ENCODE measurements around the gene ZNF133.
"Not testable (repeated sequence)": the region's sequence is repeated elsewhere in the genome, so short reads cannot be mapped to it uniquely, and the experiment has no call there.

The ZNF133 gene

GRCh38 chr20:18287915-18288748 lies at the start of gene ZNF133:
Gene ZNF133, plus strand, starts transcription at chr20:18288527. Its CDS starts 17,160 bp downstream, at chr20:18305687.
- peak; percentile 97 for DNase-seq

GRCh38 chr20:18240997-18241396 lies 47.3 kb upstream of the ZNF133 start:
- DNase-seq: no peak

- no peak for DNase-seq
Observed at GRCh38 chr20:18243802-18244201, 44.5 kb upstream of the ZNF133 start.

DNA sequence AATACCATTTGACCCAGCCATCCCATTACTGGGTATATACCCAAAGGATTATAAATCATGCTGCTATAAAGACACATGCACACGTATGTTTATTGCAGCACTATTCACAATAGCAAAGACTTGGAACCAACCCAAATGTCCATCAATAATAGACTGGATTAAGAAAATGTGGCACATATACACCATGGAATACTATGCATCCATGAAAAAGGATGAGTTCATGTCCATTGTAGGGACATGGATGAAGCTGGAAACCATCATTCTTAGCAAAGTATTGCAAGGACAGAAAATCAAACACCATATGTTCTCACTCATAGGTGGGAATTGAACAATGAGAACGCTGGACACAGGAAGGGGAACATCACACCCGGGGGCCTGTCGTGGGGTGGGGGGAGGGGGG lies 39.8 kb upstream of the ZNF133 start:
- not testable (repeated sequence) for DNase-seq

GRCh38 chr20:18250217-18250616 lies 38.1 kb upstream of the ZNF133 start:
- DNase-seq: no peak

DNA sequence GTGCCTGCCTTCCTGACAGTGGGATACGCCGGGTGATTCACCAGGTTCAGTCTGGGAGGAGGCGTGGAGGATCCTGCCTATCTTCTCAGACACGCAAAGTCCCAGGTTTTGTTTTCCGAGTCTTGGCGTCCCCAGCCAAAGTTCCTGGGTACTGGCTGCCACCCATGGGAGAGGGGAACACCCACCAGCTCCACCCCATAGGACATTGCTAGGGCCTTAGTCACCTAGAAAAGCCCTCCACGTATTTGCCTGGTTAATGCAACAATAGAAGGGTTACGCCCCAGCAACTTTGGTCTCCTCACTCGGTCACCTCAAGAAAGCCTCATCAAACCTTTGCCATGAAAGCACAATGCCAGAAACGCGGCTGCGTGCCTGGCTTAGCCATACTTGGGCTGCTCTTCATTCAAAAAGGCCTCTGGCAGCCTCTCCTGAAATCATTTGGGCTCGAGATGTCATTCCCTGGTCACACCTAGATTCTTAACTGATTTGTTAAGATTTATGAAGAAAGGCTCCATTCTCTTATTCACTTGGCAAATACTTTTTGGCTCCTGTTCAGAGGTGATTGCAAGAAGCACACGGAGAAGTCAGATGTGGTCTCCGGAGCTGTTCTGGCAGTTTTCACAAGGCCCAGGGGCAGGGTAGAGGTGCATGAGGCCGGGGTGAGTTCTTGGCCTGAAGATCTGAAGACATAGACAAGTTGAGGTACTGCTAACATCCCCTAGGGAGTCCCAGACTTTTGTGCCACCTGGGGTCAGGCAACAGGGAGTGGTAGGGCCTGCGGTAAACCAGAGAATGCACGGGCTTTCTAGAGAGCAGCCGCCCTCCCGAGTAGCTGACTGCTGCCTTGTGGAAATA lies 35.5 kb upstream of the ZNF133 start:
- DNase-seq: no peak

DNA sequence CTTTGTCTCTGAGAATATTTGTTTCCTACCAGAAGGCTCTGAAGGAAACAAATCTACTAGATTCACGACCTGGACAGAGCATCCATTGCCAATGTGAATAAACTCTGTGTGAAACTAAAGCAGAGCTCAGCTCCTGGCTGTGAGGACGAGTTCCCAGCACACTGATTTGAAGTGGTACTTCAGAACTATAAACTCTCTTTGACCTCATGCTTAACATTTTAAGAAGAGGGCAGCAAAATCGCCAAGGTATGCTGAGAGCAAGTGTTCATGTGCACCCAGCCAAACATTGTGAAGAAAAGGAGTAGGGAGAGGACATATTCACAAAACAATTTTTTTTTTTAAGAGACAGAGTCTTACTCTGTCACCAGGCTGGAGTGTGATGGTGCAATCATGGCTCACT lies 33.7 kb upstream of the ZNF133 start:
- peak; percentile 26 for DNase-seq

DNA sequence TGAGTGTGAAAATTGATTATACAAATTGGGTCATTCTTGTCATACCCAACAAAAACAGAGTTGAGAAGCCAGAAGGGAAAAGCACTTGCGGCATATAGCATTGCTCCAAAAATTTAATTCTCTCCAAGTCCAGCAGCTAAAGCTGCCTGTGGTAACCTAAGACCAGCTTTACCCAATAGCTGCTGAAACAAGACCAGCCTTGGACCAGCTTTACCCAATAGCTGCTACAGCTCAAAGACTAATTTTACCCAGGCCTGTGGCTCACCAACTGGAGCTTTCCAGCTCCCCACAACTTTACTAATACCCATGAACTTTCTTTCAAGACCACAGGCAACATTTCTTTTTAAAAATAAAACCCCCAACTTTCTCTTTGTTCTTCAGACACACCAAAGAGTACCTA lies 32.8 kb upstream of the ZNF133 start:
- no peak for DNase-seq

DNA sequence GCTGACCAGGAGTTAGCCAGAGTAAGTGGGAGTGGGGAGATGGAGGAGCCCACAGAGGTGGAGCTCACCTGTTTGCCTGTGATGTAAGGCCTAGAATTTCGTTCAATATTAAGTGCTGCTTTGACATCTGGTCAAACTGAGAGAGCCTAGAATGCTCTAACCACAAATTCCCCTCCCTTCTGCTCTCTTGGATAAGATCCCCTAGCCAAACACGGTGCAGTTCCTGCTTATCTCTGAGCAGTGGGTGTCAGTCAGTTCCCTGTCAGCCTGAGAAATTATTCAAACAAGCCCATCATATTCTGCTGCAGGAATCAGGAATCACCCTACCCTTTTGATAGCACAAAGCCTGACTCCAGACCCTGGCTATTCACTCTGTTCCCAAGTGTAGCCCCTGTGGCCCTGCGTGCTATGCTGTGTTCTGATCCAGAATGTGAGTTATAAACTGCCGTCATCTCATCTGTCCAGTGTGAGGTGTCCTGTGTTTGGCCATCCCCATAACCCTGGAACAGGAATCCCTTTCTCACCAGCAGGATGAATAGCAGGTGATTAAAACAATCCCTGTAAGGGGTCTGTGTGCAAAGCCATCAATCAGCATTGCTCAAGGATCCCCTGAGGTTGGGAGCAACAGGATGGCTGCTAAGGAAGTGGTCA lies 31.8 kb upstream of the ZNF133 start:
- no peak for DNase-seq

DNA sequence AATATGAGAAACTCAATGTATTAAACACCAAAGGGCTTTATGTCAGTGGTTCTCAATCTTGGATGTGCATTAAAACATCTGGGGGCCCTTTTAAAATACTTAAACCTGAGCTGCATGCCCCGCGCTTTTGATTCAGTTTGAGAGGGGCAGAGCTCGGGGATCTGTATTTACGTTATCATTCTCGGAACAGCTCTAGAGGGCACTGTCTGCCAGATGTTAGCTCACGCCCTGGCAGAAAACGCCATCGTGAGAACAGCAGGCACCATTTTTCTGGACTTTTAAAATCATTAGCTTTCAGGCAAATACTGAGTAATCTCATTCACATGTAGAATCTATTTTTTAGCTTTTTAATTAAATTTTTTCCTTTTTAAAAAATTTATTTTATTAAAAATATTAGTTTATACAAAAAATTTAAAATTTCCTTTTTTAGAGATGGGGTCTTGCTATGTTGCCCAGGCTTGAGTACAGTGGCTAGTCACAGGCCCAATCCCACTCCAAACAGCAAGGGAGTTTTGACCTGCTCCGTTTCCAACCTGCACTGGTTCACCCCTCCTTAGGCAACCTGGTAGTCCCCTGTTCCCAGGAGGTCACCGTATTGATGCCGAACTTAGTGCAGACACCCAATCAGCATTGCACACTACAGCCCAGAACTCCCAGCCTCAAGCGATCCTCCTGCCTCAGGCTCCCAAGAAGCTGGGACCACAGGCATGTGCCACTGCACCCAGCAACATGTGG lies 30.0 kb upstream of the ZNF133 start:
- no peak for DNase-seq

- DNase-seq: no peak
Observed at GRCh38 chr20:18259730-18260129, 28.6 kb upstream of the ZNF133 start.

DNA sequence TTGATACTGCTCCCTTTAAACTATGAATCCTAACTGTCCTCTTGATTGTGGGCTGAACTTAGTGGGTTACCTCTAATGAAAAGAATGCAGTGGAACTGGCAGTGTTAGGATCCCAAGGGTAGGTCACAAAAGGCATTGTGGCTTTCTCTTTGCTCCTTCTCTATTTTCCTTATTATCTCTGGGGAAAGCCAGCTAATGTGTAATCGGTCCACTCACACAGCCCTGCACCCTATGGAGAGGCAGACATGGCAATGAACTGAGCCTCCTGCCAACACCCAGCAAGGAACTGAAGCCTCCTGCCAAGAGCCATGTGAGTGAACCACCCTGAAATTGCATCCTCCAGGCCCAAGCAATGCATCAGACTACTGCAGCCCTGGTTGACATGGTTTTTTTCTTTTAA lies 24.6 kb upstream of the ZNF133 start:
- no peak for DNase-seq

DNA sequence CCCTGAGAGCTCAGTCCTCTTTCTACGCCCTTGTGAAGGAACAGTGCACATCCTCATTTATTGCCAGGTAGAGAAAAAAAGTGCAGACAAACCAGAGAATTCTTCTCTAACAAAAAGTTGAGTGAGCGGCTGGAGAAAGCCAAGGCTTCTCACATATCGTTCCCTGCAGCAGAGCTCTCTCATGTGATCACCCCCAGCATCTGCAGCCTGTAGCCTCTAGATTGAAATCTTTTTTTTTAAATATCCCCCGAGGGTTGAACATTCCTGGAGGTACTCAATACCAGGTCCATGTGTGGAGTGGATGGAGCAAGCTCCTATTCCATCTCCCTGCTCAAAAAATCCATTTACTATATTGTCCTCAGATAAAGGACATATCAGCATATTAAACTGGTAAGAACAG lies 22.9 kb upstream of the ZNF133 start:
- DNase-seq: no peak

GRCh38 chr20:18266282-18266681 lies 22.0 kb upstream of the ZNF133 start:
- DNase-seq: no peak

DNA sequence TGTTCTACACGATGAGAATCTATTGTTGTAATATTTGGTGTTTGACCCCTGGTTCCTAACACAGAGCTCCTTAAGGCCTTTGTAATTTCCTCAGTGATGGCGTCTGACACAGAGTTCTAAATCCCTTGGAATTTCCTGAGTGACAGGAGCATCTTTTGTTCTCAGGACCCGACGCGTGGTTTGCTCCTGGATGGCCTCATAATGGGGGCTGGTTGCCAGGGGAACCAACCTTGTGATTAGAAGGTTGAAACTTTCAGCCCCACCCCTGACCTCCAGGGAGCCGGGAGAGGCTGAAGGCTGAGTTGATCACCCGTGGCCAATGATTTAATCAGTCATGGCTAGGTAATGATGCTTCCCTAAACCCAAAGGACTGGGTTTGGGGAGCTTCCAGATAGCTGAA lies 20.5 kb upstream of the ZNF133 start:
- no peak for DNase-seq

GRCh38 chr20:18271160-18271559 lies 17.2 kb upstream of the ZNF133 start:
- DNase-seq: no peak

DNA sequence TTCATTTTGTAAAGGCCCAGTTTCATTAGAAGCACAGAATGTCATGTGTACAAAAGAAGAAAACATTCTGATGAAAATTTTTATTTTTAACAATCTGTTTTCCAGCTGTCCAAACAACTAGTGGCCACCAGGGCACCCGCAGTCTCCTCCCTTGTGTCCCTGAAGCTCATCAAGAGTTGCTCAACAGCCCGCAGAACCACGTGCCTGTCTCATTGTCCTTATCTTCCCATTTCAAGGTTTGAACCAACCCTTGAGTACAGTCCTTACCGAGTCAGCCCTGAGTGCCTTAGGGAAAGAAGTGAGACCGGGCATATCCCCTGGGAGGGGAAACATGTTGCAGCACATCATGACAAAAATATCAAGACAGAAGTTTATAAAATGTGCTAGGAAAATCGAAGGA lies 15.9 kb upstream of the ZNF133 start:
- no peak for DNase-seq

GRCh38 chr20:18273738-18274137 lies 14.6 kb upstream of the ZNF133 start:
- DNase-seq: no peak

DNA sequence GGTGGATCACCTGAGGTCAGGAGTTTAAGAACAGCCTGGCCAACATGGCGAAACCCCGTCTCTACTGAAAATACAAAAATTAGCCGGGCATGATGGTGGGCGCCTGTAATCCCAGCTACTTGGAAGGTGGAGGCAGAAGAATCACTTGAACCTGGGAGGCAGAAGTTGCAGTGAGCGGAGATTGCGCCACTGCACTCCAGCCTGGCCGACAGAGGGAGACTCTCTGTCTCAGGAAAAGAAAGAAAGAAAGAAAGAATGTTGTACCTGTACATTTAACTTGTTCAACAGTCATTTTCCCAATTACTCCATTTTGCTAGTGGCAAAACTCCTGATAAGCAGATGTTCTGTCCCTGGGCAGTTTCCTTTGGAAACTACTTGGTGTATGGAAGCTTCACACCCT lies 12.4 kb upstream of the ZNF133 start:
- not testable (repeated sequence) for DNase-seq

GRCh38 chr20:18276821-18277220 lies 11.5 kb upstream of the ZNF133 start:
- DNase-seq: peak; percentile 92

DNA sequence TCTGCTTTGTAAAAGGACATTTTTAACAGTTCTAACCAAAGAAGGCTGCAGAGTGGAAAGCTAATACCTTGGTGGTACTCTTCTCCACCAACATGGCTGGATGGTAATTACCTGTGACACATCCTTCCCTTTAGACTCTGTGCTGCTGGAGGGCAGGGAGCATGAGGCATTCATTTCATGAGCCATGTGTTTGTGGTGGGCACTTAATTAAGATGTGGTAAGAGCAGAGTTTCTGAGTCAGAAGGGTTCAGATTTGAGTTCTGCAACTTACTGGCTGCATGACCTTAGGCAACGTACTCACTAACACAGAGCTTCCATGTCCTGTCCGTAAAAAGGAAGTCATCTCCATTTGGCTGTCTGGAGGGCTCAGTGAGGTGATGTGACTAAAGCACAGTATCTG lies 9.1 kb upstream of the ZNF133 start:
- no peak for DNase-seq

DNA sequence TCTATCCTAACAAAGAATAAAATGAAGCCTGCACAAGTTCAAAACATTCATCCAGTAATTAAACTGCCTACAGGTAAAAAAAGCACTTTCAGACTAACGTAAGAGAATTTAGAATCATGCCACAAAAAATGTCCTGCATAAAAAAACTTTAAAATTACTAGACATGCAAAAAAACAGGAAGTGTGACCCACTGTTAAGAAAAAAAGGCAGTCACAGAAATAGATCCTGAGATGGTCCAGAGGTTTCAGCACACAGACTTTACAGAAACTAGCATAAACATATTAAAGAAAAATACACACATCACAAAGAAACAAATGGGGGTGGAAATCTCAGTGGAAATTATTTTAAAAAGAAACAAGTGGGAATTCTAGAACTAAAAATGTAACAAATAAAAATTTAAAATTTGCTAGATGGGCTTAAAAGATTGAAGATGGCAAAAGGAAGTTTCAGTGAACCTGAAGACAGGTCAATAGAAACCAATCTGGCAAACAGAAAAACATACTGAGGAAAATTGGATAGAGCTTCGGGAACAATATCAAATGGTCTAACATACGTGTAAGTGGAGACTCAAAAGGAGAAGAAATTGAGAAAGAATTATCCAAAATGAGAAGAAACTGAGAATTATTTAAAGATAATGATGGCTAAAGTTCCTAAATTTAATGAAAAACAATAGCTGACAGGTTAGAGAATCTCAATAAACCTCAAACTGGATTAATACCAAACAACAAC lies 3.4 kb upstream of the ZNF133 start:
- no peak for DNase-seq

All from NCI-H510A treated with DMSO at 0.1 percent for 48 hours (cell line).